IMR-90 (cell line): ENCODE measurements around the gene CAMKMT. TPM values are rescaled to one million over a fixed set of nuclear protein-coding genes. Genes with fewer than 3 reads are reported as not detected.

ENCODE experiments used
- ATAC-seq: fragments of 200-7000 bp; cut with Tn5 transposase; 2 replicates; pipeline ENCODE4 v1.9.1; 2020; ENCODE audit warnings: low read depth, mild to moderate bottlenecking, moderate library complexity
- BruUV-seq: library from RNA; stranded (reverse); fragments of 400-500 nt; replicated peaks from 2 replicates; lab custom pipeline; 2021; lab: Mats Ljungman, UMichigan
- CTCF ChIA-PET: fragments of 300-600 bp; formaldehyde crosslinking; extraction: SDS; loops from one replicate; lab custom pipeline; 2021; ENCODE audit warnings: antibody characterized with exemption; lab: Yijun Ruan, JAX
- POLR2A ChIA-PET: fragments of 300-600 bp; sonication (Branson Sonifier 250); formaldehyde crosslinking; loops from one replicate; lab custom pipeline; 2022; ENCODE audit warnings: antibody characterized with exemption; ENCODE audit not compliant: unreplicated experiment; lab: Charles Lee
- DNase-seq: peaks from one replicate; pipeline ENCODE4 v3.0.0; 2013
- H2AFZ ChIP-seq: replicated peaks from 2 replicates; pipeline ENCODE3; 2013; ENCODE audit warnings: low read length, mild to moderate bottlenecking; ENCODE audit not compliant: poor library complexity
- H2AK5ac ChIP-seq: 2 replicates; pipeline ENCODE4 v1.6.1; 2013; ENCODE audit warnings: low read depth, low read length, inconsistent platforms
- H2AK9ac ChIP-seq: replicated peaks from 2 replicates; pipeline ENCODE3; 2013; ENCODE audit warnings: mild to moderate bottlenecking, low read depth, low read length, moderate library complexity; ENCODE audit not compliant: poor library complexity
- H2BK120ac ChIP-seq: 2 replicates; pipeline ENCODE4 v1.6.1; 2013; ENCODE audit warnings: low read depth, low read length, inconsistent platforms
- H2BK15ac ChIP-seq: 3 replicates; pipeline ENCODE4 v1.6.1; 2013; ENCODE audit warnings: low read depth, low read length, inconsistent platforms
- H2BK20ac ChIP-seq: 2 replicates; pipeline ENCODE4 v1.6.1; 2013; ENCODE audit warnings: low read depth, mild to moderate bottlenecking, inconsistent platforms, low read length, moderate library complexity
- H2BK5ac ChIP-seq: 2 replicates; pipeline ENCODE4 v1.6.1; 2013; ENCODE audit warnings: mild to moderate bottlenecking, low read depth, low read length, inconsistent platforms; ENCODE audit not compliant: poor library complexity, severe bottlenecking
- H3K14ac ChIP-seq: replicated peaks from 2 replicates; pipeline ENCODE4 v1.6.1; 2013; ENCODE audit warnings: low read depth, low read length, inconsistent platforms
- H3K18ac ChIP-seq: 2 replicates; pipeline ENCODE4 v1.6.1; 2013; ENCODE audit warnings: low read depth, low read length, control low read depth
- H3K23ac ChIP-seq: 2 replicates; pipeline ENCODE4 v1.6.1; 2013; ENCODE audit warnings: low read depth, low read length, inconsistent platforms
- H3K27ac ChIP-seq: 2 replicates; pipeline ENCODE4 v1.5.1; 2013; ENCODE audit warnings: mild to moderate bottlenecking, control low read depth, low read length; ENCODE audit not compliant: insufficient read depth
- H3K27me3 ChIP-seq: 2 replicates; pipeline ENCODE4 v1.6.1; 2013; ENCODE audit warnings: low read length; ENCODE audit not compliant: control insufficient read depth, insufficient read depth
- H3K36me3 ChIP-seq: 2 replicates; pipeline ENCODE4 v1.6.1; 2013; ENCODE audit warnings: low read length, mixed read lengths; ENCODE audit not compliant: control insufficient read depth, insufficient read depth
- H3K4ac ChIP-seq: 2 replicates; pipeline ENCODE4 v1.6.1; 2013; ENCODE audit warnings: low read depth, low read length, inconsistent platforms
- H3K4me1 ChIP-seq: 2 replicates; pipeline ENCODE4 v1.6.1; 2013; ENCODE audit warnings: low read length, mixed read lengths; ENCODE audit not compliant: control insufficient read depth, insufficient read depth
- H3K4me2 ChIP-seq: 2 replicates; pipeline ENCODE4 v1.6.1; 2013; ENCODE audit warnings: low read depth, mild to moderate bottlenecking, control low read depth, low read length, moderate library complexity
- H3K4me3 ChIP-seq: 2 replicates; pipeline ENCODE4 v1.5.1; 2013; ENCODE audit warnings: low read depth, mild to moderate bottlenecking, control low read depth, low read length, moderate library complexity; ENCODE audit not compliant: insufficient read depth
- H3K56ac ChIP-seq: 2 replicates; pipeline ENCODE4 v1.6.1; 2013; ENCODE audit warnings: low read length, inconsistent platforms; ENCODE audit not compliant: insufficient read depth; ENCODE audit errors: extremely low read depth
- H3K79me1 ChIP-seq, 2 experiments: 2 replicates each; pipeline ENCODE4 v1.6.1; 2013; ENCODE audit warnings: low read length in 2 of 2, inconsistent platforms in 1 of 2, low read depth in 1 of 2
- H3K9ac ChIP-seq: 2 replicates; pipeline ENCODE4 v1.6.1; 2013; ENCODE audit warnings: low read depth, low read length, control low read depth
- H3K9me1 ChIP-seq: 2 replicates; pipeline ENCODE4 v1.6.1; 2013; ENCODE audit warnings: low read length, inconsistent platforms; ENCODE audit not compliant: insufficient read depth
- H3K9me3 ChIP-seq: 2 replicates; pipeline ENCODE4 v1.6.1; 2013; ENCODE audit warnings: low read length; ENCODE audit not compliant: control insufficient read depth, insufficient read depth
- H4K20me1 ChIP-seq: 2 replicates; pipeline ENCODE4 v1.6.1; 2013; ENCODE audit warnings: low read length, inconsistent platforms; ENCODE audit not compliant: insufficient read depth
- H4K5ac ChIP-seq: 2 replicates; pipeline ENCODE4 v1.6.1; 2013; ENCODE audit warnings: mild to moderate bottlenecking, low read depth, low read length, control low read depth
- H4K8ac ChIP-seq, 2 experiments: 2 replicates each; pipeline ENCODE4 v1.6.1; 2013; ENCODE audit warnings: low read depth in 2 of 2, low read length in 2 of 2, control low read depth in 1 of 2, inconsistent platforms in 1 of 2
- H4K91ac ChIP-seq: 2 replicates; pipeline ENCODE4 v1.6.1; 2013; ENCODE audit warnings: low read depth, low read length, inconsistent platforms; ENCODE audit not compliant: insufficient read depth
- BHLHE40 ChIP-seq: fragments of 150-350 bp; IDR thresholded peaks from 2 replicates; pipeline ENCODE4 v1.6.1; 2016; ENCODE audit warnings: mild to moderate bottlenecking, low read depth, low read length
- CEBPB ChIP-seq: IDR thresholded peaks from 2 replicates; pipeline ENCODE4 v1.6.1; 2012; ENCODE audit warnings: low read depth, low read length, improper control_type of control experiment
- CHD1 ChIP-seq: IDR thresholded peaks from 2 replicates; pipeline ENCODE4 v1.6.1; 2012; ENCODE audit warnings: low read depth, low read length, improper control_type of control experiment
- MAFK ChIP-seq: IDR thresholded peaks from 2 replicates; pipeline ENCODE4 v1.6.1; 2012; ENCODE audit warnings: low read depth, low read length, improper control_type of control experiment
- MAZ ChIP-seq: IDR thresholded peaks from 2 replicates; pipeline ENCODE4 v1.6.1; 2012; ENCODE audit warnings: low read depth, mild to moderate bottlenecking, low read length, improper control_type of control experiment, moderate library complexity, borderline replicate concordance
- MXI1 ChIP-seq: IDR thresholded peaks from 2 replicates; pipeline ENCODE4 v1.6.1; 2012; ENCODE audit warnings: low read depth, mild to moderate bottlenecking, low read length, moderate library complexity, borderline replicate concordance
- NFE2L2 ChIP-seq: fragments of 150-350 bp; IDR thresholded peaks from 2 replicates; pipeline ENCODE4 v1.6.1; 2016; ENCODE audit warnings: low read depth, mild to moderate bottlenecking, low read length
- POLR2A ChIP-seq: IDR thresholded peaks from 2 replicates; pipeline ENCODE4 v1.6.1; 2012; ENCODE audit warnings: mild to moderate bottlenecking, low read depth, low read length
- RAD21 ChIP-seq: IDR thresholded peaks from 2 replicates; pipeline ENCODE4 v1.6.1; 2012; ENCODE audit warnings: low read length, improper control_type of control experiment
- RCOR1 ChIP-seq: IDR thresholded peaks from 2 replicates; pipeline ENCODE4 v1.6.1; 2012; ENCODE audit warnings: mild to moderate bottlenecking, low read length, improper control_type of control experiment; ENCODE audit not compliant: insufficient replicate concordance
- RFX5 ChIP-seq: IDR thresholded peaks from 2 replicates; pipeline ENCODE4 v1.8.0; 2012; ENCODE audit warnings: low read depth, mild to moderate bottlenecking, low read length, moderate library complexity
- SMC3 ChIP-seq: fragments of 150-350 bp; IDR thresholded peaks from 2 replicates; pipeline ENCODE4 v1.6.1; 2016; ENCODE audit warnings: low read depth, mild to moderate bottlenecking, antibody characterized with exemption, low read length, moderate library complexity
- WGBS, 2 experiments: methylation state at CpG; one replicate each; pipeline versions ENCODE4 v1.1.5 to v1.1.7; 2013; ENCODE audit warnings: missing lambda C conversion rate in 2 of 2; ENCODE audit not compliant: insufficient read length in 1 of 2; ENCODE audit errors: extremely low coverage in 2 of 2; 5-methylcytosine and 5-hydroxymethylcytosine counted together
- dilution Hi-C: fragments of 300-500 bp; cut with HindIII; formaldehyde crosslinking; loops from one replicate; pipeline ENCODE4 v1.14.3; 2018; ENCODE audit warnings: low sequenced_read_pairs; ENCODE audit not compliant: unreplicated experiment
- in situ Hi-C: fragments of 300-500 bp; cut with MboI; formaldehyde crosslinking; loops from 3 replicates; pipeline ENCODE4 v1.14.3; 2019; ENCODE audit warnings: low sequenced_read_pairs, inconsistent platforms, mixed read lengths
- intact Hi-C: fragments of 100-400 bp; cut with micrococcal nuclease; formaldehyde crosslinking; loops from 2 replicates; pipeline ENCODE4 v1.10.0; 2022
- polyA plus RNA-seq, 3 experiments: library from polyadenylated mRNA; depleted of rRNA; stranded (reverse); fragments of >200 nt; gene quantifications; 2 replicates each; pipeline ENCODE4 v1.2.3, GENCODE V29; 2012; ENCODE audit warnings: low replicate concordance in 1 of 3
- total RNA-seq: library from RNA; depleted of rRNA; stranded (reverse); fragments of >200 nt; gene quantifications from 2 replicates; pipeline ENCODE4 v1.2.3, GENCODE V29; 2012
- TF ChIP-seq, protein P1 (sequence below): conservative IDR thresholded peaks from 2 replicates; pipeline ENCODE4 v1.5.1; 2012; ENCODE audit warnings: mild to moderate bottlenecking, low read depth, low read length, improper control_type of control experiment
- TF ChIP-seq, protein P2 (sequence below): fragments of 150-350 bp; IDR thresholded peaks from 2 replicates; pipeline ENCODE4 v1.6.1; 2016; ENCODE audit warnings: low read depth, mild to moderate bottlenecking, low read length, moderate library complexity, borderline replicate concordance
- TF ChIP-seq, protein P3 (sequence below): fragments of 150-350 bp; IDR thresholded peaks from 2 replicates; pipeline ENCODE4 v1.6.1; 2017; ENCODE audit warnings: mild to moderate bottlenecking, antibody characterized with exemption, low read length, low read depth

CAMKMT gene
- total and polyA plus RNA-seq, 2 of the 4 experiments (the other 2 are of a cell fraction): 4.4 to 6.8 TPM

DNA sequence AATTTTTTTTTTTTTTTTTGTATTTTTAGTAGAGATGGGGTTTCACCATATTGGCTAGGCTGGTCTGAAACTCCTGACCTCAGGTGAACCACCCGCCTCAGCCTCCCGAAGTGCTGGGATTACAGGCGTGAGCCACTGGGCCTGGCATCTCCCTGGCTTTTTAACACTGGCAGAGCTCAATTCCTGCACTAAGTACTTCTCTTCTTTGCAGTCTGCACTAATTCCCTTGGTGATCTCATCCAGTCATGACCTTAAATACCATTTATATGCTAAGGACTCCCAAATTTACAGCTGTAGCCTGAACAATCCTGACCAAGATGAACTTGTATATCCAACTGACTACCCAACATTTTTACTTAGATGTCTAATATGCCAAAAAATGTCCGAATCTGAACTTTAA, 10.7 kb upstream of the CAMKMT start:
- no peak overlapping the region for H4K8ac ChIP-seq
- intact Hi-C loops (no loop called here), dilution Hi-C loops (no loop called here), in situ Hi-C loops (no loop called here)
- H4K91ac ChIP-seq: no peak overlapping the region
- peak overlapping the region; percentile 83 for H2BK5ac ChIP-seq
- H3K36me3 ChIP-seq: no peaks in the 10 kb centered on the region; the same call in 1 of the 2 replicates
- POLR2A ChIA-PET: interaction anchor here (0.7 kb wide), 1 partner anchor 10 kb away, joined by 3 read pairs; no protein-coding TSS in a partner anchor
- CTCF ChIA-PET: interaction anchor here (1.0 kb wide), 1 partner anchor 9 kb away, joined by 3 read pairs; no protein-coding TSS in a partner anchor
- BruUV-seq: no TSS peak
- no peak overlapping the region for H2BK120ac ChIP-seq
- H2BK20ac ChIP-seq: no peak overlapping the region
- no peak for TF ChIP-seq CHD1
- TF ChIP-seq POLR2A: no peak
- TF ChIP-seq, protein P1, sequence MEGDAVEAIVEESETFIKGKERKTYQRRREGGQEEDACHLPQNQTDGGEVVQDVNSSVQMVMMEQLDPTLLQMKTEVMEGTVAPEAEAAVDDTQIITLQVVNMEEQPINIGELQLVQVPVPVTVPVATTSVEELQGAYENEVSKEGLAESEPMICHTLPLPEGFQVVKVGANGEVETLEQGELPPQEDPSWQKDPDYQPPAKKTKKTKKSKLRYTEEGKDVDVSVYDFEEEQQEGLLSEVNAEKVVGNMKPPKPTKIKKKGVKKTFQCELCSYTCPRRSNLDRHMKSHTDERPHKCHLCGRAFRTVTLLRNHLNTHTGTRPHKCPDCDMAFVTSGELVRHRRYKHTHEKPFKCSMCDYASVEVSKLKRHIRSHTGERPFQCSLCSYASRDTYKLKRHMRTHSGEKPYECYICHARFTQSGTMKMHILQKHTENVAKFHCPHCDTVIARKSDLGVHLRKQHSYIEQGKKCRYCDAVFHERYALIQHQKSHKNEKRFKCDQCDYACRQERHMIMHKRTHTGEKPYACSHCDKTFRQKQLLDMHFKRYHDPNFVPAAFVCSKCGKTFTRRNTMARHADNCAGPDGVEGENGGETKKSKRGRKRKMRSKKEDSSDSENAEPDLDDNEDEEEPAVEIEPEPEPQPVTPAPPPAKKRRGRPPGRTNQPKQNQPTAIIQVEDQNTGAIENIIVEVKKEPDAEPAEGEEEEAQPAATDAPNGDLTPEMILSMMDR: no peak
- no peak for TF ChIP-seq SMC3
- no peak for TF ChIP-seq RCOR1
- TF ChIP-seq MAZ: no peak
- TF ChIP-seq MXI1: no peak
- no peak for TF ChIP-seq MAFK
- TF ChIP-seq, protein P2, sequence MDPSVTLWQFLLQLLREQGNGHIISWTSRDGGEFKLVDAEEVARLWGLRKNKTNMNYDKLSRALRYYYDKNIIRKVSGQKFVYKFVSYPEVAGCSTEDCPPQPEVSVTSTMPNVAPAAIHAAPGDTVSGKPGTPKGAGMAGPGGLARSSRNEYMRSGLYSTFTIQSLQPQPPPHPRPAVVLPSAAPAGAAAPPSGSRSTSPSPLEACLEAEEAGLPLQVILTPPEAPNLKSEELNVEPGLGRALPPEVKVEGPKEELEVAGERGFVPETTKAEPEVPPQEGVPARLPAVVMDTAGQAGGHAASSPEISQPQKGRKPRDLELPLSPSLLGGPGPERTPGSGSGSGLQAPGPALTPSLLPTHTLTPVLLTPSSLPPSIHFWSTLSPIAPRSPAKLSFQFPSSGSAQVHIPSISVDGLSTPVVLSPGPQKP: no peak
- TF ChIP-seq NFE2L2: no peak
- TF ChIP-seq RFX5: no peak
- no peak for TF ChIP-seq CEBPB
- no peak for TF ChIP-seq RAD21
- TF ChIP-seq, protein P3, sequence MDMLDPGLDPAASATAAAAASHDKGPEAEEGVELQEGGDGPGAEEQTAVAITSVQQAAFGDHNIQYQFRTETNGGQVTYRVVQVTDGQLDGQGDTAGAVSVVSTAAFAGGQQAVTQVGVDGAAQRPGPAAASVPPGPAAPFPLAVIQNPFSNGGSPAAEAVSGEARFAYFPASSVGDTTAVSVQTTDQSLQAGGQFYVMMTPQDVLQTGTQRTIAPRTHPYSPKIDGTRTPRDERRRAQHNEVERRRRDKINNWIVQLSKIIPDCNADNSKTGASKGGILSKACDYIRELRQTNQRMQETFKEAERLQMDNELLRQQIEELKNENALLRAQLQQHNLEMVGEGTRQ: no peak
- no peak for TF ChIP-seq BHLHE40
- no peak overlapping the region for H3K56ac ChIP-seq
- no peak overlapping the region for H3K23ac ChIP-seq
- H3K4me3 ChIP-seq: no peak overlapping the region
- H3K14ac ChIP-seq: no peak overlapping the region
- no peaks in the 10 kb centered on the region for H3K9me3 ChIP-seq
- no peak overlapping the region for H2AFZ ChIP-seq
- H3K4ac ChIP-seq: no peak overlapping the region
- H3K18ac ChIP-seq: no peak overlapping the region
- peaks cover 11% of the 10 kb centered on the region for H3K9me1 ChIP-seq
- H2BK15ac ChIP-seq: no peak overlapping the region
- peak overlapping the region; percentile 48; the same call in 1 of the 2 replicates for H3K4me2 ChIP-seq
- ATAC-seq (peak; percentile 83), DNase-seq (peak; percentile 84)
- H3K27me3 ChIP-seq: no peaks in the 10 kb centered on the region
- H4K20me1 ChIP-seq: peaks cover 3% of the 10 kb centered on the region; the same call in 1 of the 2 replicates
- peaks cover 19 to 39% of the 10 kb centered on the region in 2 experiments for H3K79me1 ChIP-seq
- H3K4me1 ChIP-seq: peaks cover 12% of the 10 kb centered on the region
- H3K9ac ChIP-seq: no peak overlapping the region
- H3K27ac ChIP-seq: no peak overlapping the region
- 30% methylated on average over 1 of the region's 4 CpGs; no CpG with 5 or more reads in 1 of the 2 experiments for WGBS, 2 experiments
- H2AK5ac ChIP-seq: no peak overlapping the region
- H2AK9ac ChIP-seq: no peak overlapping the region
- H4K5ac ChIP-seq: no peak overlapping the region
